Suppressor macrophage (primary cell): Measurements from ENCODE around the gene MICOS13.

Experiments used
- DNase-seq, 4 experiments: peaks; one replicate each; pipeline ENCODE4 v3.0.0-alpha.2; 2020 to 2022

The MICOS13 gene

GRCh38 chr19:5667751-5668271, 12.5 kb downstream of the MICOS13 start:
- DNase-seq, result no peak

DNA sequence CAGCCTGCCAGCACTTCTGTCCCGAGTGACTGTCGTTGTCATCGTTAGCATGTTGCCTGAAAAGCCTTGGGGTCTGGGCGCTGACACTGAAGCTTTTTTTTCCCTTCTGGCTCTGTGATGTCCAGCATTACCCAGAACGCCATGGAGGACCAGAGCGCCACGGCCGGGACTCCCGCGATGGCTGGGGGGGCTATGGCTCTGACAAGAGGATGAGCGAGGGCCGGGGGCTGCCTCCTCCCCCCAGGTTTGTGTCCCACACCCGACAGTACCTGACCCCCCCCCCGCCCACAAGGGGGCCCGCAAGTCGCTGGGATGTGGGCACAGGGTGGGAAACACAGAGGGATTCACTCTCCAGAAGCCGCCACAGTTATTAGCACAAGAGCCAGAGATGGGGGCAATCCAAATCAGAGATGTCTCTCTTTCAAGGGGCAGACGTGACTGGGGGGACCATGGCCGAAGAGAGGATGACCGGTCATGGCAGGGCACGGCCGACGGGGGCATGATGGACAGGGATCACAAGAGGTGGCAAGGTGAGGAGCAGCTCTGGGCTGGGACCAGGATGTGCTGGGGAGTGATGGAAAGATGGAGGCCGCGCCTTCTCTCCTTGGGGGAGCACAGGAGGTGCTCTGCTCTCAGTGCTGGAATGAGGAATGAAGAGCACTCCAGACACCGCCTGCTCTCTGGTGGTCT, 13.2 kb downstream of the MICOS13 start:
- no peak for DNase-seq

GRCh38 chr19:5665781-5666513, 14.4 kb downstream of the MICOS13 start:
- DNase-seq, result no peak

DNA sequence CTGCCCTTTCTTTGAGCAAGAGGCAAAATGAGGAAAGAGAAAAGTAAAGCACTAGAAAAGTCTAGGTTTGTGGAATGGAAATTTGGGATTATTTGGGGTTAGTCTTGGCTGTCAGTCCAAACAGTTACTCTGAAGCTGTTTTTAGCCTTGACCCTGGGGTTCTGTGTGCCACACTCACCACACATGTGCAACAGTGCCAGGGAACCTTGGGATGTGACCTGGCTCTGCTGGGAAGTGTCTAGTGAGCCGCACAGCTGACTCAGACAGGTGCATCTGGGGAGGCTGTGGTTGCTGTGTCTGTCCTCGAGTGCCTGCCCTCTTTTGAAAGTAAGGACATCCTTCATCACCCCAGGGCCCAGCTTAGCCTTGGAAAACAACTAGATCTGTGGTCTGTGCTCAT, 15.8 kb downstream of the MICOS13 start:
- DNase-seq, result no peak

DNA sequence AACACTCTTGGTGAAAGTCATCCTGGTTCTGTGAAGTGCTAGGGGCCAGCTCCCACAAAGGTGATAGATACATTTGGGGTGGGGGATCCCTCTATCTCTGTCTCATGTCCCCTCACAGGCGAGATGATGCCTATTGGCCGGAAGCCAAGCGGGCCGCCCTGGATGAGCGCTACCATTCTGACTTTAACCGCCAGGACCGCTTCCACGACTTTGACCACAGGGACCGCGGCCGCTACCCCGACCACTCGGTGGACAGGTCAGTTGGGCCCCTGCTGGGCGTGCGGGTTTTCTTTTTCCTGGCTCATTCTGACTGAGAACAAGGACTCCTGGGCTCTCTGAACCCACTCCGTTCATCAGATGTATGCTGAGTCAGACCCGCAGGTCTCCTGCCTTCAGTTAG, 16.4 kb downstream of the MICOS13 start:
- no peak for DNase-seq

- DNase-seq, result no peak
Measured at GRCh38 chr19:5661483-5661882, 18.8 kb downstream of the MICOS13 start.

- DNase-seq, result no peak
Measured at GRCh38 chr19:5655412-5655811, 24.9 kb downstream of the MICOS13 start.

GRCh38 chr19:5654931-5655330, 25.4 kb downstream of the MICOS13 start:
- DNase-seq, result no peak

DNA sequence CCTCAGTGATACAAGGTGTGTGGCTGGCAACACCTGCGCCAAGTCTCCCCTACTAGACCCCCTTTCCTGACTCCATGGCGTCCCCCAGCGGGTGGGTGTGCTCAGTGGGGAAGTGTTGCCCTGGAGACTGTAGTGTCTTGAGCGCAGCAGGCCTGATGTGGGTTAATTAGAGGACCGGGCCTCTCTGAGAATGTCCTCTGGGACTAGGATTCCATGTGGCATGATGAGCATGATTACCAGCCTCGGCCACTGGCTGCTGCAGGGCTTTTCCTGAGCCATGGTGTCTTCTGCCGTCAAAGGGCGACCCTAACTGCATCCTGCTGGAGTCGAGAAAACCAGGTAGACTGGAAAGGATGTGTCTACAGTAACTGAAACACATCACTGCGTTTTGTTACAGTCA, 28.1 kb downstream of the MICOS13 start:
- DNase-seq, result no peak

GRCh38 chr19:5651361-5651760, 29.0 kb downstream of the MICOS13 start:
- DNase-seq, result no peak

DNA sequence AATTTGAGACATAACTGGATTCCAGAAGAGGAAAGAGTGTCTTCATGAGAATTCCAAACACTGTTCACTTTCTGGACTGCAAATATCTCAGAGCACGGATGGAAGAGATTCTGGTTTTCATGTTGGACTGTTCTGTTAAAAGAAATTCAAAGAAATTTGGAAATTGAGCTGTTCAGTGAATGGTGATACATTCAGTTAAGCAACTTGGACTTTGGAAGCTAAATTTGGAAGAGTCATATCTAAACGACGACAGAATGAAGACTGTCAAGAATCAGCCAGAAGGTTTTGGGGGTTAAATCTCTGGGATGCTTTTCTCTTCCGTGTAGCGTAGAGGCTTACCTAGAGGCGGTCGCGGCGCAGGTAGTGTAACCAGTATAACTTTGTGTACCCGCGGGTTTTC, 31.9 kb downstream of the MICOS13 start:
- no peak for DNase-seq

DNA sequence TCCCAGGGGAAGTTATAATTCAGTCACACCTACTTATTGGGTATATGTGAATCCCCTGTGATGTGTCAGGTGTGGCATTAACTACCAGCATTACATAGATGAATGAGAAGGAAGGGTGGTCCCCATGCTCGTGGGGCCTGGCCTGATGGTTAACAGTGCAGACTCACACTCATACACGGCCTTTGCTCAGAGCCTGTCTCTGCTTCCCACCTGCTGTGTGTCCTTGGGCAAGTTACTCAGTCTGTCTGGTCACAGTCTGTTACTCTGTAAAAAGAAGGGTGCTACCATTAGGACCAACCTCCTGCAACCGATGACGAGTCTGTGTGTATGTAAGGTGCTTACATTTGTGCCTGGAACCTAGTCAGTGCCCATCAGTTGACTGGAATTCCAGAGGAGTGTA, 33.6 kb downstream of the MICOS13 start:
- no peak for DNase-seq

- no peak for DNase-seq
Measured at GRCh38 chr19:5645409-5645808, 34.9 kb downstream of the MICOS13 start.

- no peak for DNase-seq
Measured at GRCh38 chr19:5644037-5644436, 36.3 kb downstream of the MICOS13 start.

DNA sequence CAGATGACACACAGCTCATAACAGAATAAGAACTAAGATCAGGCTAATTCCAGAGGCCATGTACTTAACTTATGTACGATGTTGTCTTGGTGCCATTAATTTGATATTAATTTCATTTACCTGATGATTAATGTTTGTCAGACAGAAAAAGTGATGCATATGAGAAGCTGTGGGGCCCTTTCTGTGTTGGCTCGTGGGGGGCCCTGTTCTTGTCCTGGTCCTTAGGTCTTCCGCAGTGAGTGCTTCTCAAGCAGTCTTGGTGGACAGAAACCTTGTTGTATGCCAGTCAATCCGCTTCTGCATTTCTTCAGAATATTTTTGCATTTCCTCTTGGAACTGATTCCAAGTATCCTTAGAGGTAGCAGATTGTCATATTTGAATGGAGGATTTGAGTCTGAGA, 37.3 kb downstream of the MICOS13 start:
- no peak for DNase-seq

DNA sequence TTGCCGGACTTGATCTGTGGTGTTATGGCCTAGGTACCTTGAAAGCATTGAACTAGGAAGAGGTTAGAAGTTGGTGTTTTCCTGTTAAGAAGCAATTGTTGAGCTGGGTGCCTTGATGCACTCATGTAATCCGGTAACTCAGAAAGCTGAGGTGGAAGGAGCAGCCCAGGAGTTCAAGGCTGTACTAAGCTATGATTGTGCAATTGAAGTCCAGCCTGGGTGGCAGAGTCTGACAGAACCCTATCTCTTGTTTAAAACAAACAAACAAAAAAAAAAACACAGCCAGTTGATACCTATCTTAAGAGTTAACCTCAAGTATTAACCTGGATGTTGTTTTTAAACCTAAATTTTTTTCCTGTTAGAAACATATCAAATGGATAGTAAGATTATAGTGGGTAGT, 38.1 kb downstream of the MICOS13 start:
- DNase-seq, result no peak

DNA sequence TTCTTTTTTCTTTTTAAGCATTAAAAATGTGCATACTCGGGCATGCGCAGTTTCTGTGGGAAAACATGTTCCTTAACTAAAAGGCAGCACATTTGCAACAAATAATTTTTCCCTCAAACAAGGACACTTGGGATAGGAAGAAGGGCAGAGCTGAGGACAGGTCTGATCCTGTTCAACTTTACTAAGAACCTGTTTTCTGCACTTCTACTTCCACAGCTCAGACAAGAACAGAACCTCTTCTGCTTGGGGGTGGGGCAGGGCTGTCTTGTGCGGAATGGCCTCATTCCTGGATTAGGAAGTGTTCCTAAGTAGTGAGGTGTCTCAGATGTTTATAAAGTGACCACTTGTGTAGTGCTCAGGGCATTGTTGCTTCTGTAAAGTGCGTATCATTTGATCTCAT, 39.1 kb downstream of the MICOS13 start:
- DNase-seq, result no peak

GRCh38 chr19:5637971-5638370, 42.3 kb downstream of the MICOS13 start:
- DNase-seq, result no peak

DNA sequence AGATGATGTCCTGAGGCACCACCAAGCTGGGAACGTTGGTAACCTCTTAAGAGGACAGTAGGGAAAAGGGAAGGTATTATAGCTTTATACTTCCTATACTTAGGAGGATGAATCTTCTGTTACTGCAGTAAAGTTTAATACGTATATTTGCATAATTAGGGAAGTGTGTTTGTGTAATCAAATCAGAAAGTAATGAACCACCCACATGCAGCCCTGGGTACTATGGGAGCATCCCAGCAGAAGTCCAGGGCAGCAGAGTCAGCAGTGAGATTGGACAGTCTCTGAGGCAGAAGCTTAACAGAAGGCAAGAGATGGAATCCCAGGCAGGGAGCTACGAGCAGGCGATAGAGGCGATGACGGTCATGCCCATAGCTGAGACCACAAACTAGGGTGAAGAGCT, 44.9 kb downstream of the MICOS13 start:
- DNase-seq, result peak in 2 of 4 experiments; percentile 7 to 34

DNA sequence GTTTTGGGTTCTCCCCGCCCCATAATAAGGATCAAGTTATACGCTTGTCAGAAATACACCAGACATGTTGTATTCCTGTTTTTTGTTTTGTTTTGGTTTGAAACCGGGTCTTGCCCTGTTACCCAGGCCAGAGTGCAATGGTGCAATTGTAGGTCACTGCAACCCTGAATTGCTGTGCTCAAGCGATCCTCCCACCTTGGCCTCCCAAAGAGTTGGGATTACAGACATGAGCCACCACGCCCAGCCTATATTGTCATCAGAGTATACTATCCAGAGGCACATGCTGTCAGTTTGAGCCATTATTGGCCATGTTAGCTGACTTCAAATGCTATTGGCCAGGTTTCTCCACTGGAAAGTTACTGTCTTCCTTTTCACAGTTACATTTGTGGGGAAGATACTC, 47.7 kb downstream of the MICOS13 start:
- peak in 2 of 4 experiments; percentile 36 to 40 for DNase-seq

DNA sequence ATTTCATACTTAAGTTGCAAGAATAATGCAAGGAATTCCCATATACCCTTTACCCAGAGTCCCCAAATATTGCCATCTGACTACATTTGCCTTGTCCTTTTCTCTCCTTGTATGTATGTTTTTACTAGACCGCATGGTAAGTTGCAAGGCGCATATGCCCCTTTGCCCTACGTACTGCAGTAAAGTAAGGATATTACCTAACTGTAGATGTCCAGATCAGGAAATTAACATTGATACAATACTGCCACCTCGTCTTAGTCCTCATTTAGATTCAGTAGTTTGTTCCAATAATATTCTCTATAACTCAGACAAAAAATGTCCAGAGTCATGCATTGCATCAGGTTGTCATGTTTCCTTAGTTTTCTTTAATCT, 48.1 kb downstream of the MICOS13 start:
- no peak for DNase-seq

- DNase-seq, result no peak
Measured at GRCh38 chr19:5631567-5632240, 48.6 kb downstream of the MICOS13 start.

- peak; percentile 64 to 75 (median 74) for DNase-seq
Measured at GRCh38 chr19:5628919-5629481, 51.3 kb downstream of the MICOS13 start.
